HuH-7.5 (cell line): ENCODE measurements around the gene ETFB.

ENCODE experiments used
- DNase-seq: peaks from one replicate; pipeline ENCODE4 v3.0.0; 2011; ENCODE audit warnings: low spot score

Gene ETFB

GRCh38 chr19:51351266-51351990 lies 14.8 kb downstream of the ETFB start:
- no peak for DNase-seq

GRCh38 chr19:51347209-51347928 lies 18.8 kb downstream of the ETFB start:
- DNase-seq = no peak

GRCh38 chr19:51346742-51347141 lies 19.4 kb downstream of the ETFB start:
- DNase-seq = no peak

- DNase-seq = no peak
Measured at GRCh38 chr19:51345076-51345620, 21.0 kb downstream of the ETFB start.

- no peak for DNase-seq
Measured at GRCh38 chr19:51342631-51343569, 23.3 kb downstream of the ETFB start.

GRCh38 chr19:51341976-51342580 lies 24.1 kb downstream of the ETFB start, which contains the start of gene VSIG10L:
VSIG10L (minus strand) TSS chr19:51342139; CDS start chr19:51342124, 15 bp downstream.
- DNase-seq = no peak

- DNase-seq = no peak
Measured at GRCh38 chr19:51341066-51341465, 25.1 kb downstream of the ETFB start.

- DNase-seq = peak; percentile 94
Measured at GRCh38 chr19:51339687-51340656, 26.2 kb downstream of the ETFB start.

- DNase-seq = no peak
Measured at GRCh38 chr19:51339313-51339686, 26.9 kb downstream of the ETFB start.

- DNase-seq = peak; percentile 96
Measured at GRCh38 chr19:51338563-51339312, 27.4 kb downstream of the ETFB start.

GRCh38 chr19:51337861-51338562 lies 28.2 kb downstream of the ETFB start:
- no peak for DNase-seq

- DNase-seq = no peak
Measured at GRCh38 chr19:51337141-51337860, 28.9 kb downstream of the ETFB start.

- DNase-seq = no peak
Measured at GRCh38 chr19:51333836-51334460, 32.2 kb downstream of the ETFB start.

- DNase-seq = no peak
Measured at GRCh38 chr19:51331716-51332115, 34.5 kb downstream of the ETFB start.

- DNase-seq = no peak
Measured at GRCh38 chr19:51331193-51331592, 35.0 kb downstream of the ETFB start.

- DNase-seq = no peak
Measured at GRCh38 chr19:51330366-51330765, 35.8 kb downstream of the ETFB start.

GRCh38 chr19:51329411-51329810 lies 36.8 kb downstream of the ETFB start:
- no peak for DNase-seq
